SK-N-MC (cell line): ENCODE measurements around the gene RGS9.

ENCODE experiments used
- DNase-seq: peaks from one replicate; pipeline ENCODE4 v3.0.0-alpha.2; 2011; ENCODE audit warnings: low read depth, low spot score
- H3K27ac ChIP-seq: fragments of 200-600 bp; sonication (generic); 2 replicates; pipeline ENCODE4 v1.5.1; 2016; ENCODE audit warnings: mixed run types
- H3K36me3 ChIP-seq: fragments of 200-600 bp; sonication (generic); 2 replicates; pipeline ENCODE4 v1.6.1; 2017; ENCODE audit warnings: antibody characterized with exemption, low read length, mixed read lengths; ENCODE audit not compliant: insufficient read depth
- H3K4me3 ChIP-seq: fragments of 200-600 bp; sonication (generic); 2 replicates; pipeline ENCODE4 v1.5.1; 2016
- H3K9ac ChIP-seq: fragments of 200-600 bp; sonication (generic); 2 replicates; pipeline ENCODE4 v1.8.0; 2017; ENCODE audit warnings: mixed run types, mixed read lengths; ENCODE audit not compliant: insufficient read length
- H3K9me3 ChIP-seq: fragments of 200-600 bp; sonication (generic); 2 replicates; pipeline ENCODE4 v1.6.1; 2017; ENCODE audit warnings: low read depth, mild to moderate bottlenecking, antibody characterized with exemption, low read length, moderate library complexity, mixed read lengths
- EZH2 ChIP-seq: fragments of 200-600 bp; sonication (generic); IDR thresholded peaks from one replicate; pipeline ENCODE4 v1.6.1; 2017; ENCODE audit warnings: antibody characterized with exemption
- FOXP2 ChIP-seq: optimal IDR thresholded peaks from 2 replicates; pipeline ENCODE3; 2011; ENCODE audit warnings: mild to moderate bottlenecking, moderate library complexity; ENCODE audit not compliant: insufficient read depth; ENCODE audit errors: extremely low read length, control extremely low read depth
- POLR2AphosphoS5 ChIP-seq: IDR thresholded peaks from 2 replicates; pipeline ENCODE4 v1.6.1; 2012; ENCODE audit warnings: mild to moderate bottlenecking, low read depth, low read length, borderline replicate concordance

RGS9 gene

GRCh38 chr17:65193305-65193704 is 56.1 kb downstream of the RGS9 start:
- DNase-seq: no peak

DNA sequence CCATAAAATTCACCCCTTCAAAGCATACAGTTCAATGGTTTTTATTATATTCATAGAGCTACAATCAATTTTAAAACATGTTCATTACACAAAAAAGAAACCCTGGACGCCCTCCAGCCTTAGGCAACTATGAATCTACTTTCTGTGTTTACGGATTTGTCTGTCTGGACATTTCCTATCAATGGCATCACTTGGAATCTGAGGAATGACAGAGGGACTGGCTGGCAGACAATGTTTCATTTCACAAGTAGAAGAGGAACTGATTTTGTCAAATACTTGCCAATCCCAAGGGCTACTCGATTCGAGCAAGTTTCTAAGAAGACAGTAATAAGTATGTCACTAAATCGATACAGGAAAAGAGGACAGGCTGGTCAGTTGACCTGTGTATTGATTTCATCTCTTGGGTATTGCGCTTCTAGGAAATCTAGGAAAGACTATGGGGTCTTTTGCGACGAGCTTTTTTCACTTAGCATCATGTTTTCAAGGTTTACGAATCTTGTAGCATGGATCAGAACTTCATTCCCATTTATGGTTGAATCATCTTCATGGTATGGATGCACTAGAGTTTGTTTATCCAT is 56.6 kb downstream of the RGS9 start:
- Histone ChIP-seq H3K9me3 (no peaks in the 10 kb centered on the region), H3K27ac (no peak overlapping the region), H3K4me3 (no peak overlapping the region), H3K36me3 (no peaks in the 10 kb centered on the region), H3K9ac (no peak overlapping the region)
- no peak for DNase-seq
- TF ChIP-seq POLR2AphosphoS5 (no peak), EZH2 (no peak), FOXP2 (no peak)

More at GRCh38 chr17:65193305-65193704, 56.1 kb downstream of the RGS9 start:
- Histone ChIP-seq H3K9me3 (no peaks in the 10 kb centered on the region), H3K9ac (no peak overlapping the region), H3K4me3 (no peak overlapping the region), H3K27ac (no peak overlapping the region), H3K36me3 (no peaks in the 10 kb centered on the region)
- TF ChIP-seq POLR2AphosphoS5: no peak
- TF ChIP-seq EZH2: no peak
- TF ChIP-seq FOXP2: no peak

DNA sequence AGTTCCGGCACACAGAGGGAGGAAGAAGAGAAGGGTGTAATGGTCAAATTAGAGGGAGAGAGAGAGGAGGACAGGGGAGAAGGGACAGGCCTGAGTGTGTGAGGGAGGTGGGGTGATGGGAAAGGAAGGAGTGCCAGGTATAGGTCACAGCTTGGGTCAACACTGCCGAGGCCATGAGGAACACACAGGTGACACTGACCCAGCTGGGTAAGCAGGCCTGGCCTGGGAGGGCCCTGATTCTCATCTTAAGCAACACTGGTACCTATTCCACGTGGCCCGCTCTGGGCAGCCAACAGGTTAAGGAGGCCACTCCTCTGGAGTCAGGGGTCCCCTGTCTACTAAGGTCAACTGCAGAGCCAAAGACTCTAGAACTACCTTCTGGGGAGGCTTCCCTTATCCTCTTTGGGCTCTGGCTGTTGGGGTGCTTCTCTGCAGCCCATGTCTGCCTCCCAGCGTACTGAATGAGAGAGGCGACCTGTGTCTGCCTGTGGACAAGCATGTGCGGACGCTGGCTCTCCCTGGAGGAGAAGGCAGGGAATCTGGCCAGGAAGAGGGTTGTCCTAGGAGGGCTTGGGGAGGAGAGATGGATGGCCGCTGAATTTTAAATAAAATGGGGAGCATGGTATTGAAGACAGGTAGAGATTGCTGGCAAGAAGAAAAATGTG is 57.6 kb downstream of the RGS9 start:
- Histone ChIP-seq H3K36me3 (no peaks in the 10 kb centered on the region), H3K9ac (no peak overlapping the region), H3K27ac (no peak overlapping the region), H3K9me3 (no peaks in the 10 kb centered on the region), H3K4me3 (no peak overlapping the region)
- DNase-seq: no peak
- TF ChIP-seq POLR2AphosphoS5 (no peak), EZH2 (no peak), FOXP2 (no peak)

- H3K36me3 ChIP-seq: no peaks in the 10 kb centered on the region
- no peak overlapping the region for H3K27ac ChIP-seq
- TF ChIP-seq FOXP2 (no peak), EZH2 (no peak), POLR2AphosphoS5 (no peak)
- no peak overlapping the region for H3K9ac ChIP-seq
- DNase-seq: no peak
- H3K9me3 ChIP-seq: no peaks in the 10 kb centered on the region
- no peak overlapping the region for H3K4me3 ChIP-seq
Observed at GRCh38 chr17:65195716-65196115, 58.5 kb downstream of the RGS9 start.

- Histone ChIP-seq H3K27ac (no peak overlapping the region), H3K4me3 (no peak overlapping the region), H3K36me3 (no peaks in the 10 kb centered on the region), H3K9ac (no peak overlapping the region), H3K9me3 (no peaks in the 10 kb centered on the region)
- TF ChIP-seq EZH2: no peak
- TF ChIP-seq POLR2AphosphoS5: no peak
- no peak for TF ChIP-seq FOXP2
- DNase-seq: no peak
Observed at GRCh38 chr17:65196617-65197016, 59.4 kb downstream of the RGS9 start.

DNA sequence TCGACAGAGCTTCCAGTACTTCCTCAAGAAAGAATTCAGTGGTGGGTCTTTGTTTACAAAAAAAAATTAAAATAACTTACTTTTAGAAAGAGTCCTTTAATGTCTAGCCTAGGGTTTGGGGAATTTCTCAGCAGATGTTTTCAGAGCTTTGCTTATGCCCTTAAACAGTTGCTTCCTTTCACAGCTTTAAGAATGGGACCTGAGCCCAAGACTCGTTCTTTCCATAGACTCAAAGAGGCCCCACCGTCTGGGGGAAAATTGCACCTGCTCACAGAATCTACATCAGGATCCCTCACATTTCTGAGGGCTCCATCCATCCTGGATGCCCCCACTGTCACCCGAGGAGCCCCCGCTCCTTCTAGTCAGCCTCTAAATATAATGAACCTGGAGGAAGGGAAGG is 60.0 kb downstream of the RGS9 start:
- H3K27ac ChIP-seq: no peak overlapping the region
- H3K36me3 ChIP-seq: no peaks in the 10 kb centered on the region
- no peaks in the 10 kb centered on the region for H3K9me3 ChIP-seq
- H3K4me3 ChIP-seq: no peak overlapping the region
- no peak overlapping the region for H3K9ac ChIP-seq
- TF ChIP-seq FOXP2 (no peak), POLR2AphosphoS5 (no peak), EZH2 (no peak)
- DNase-seq: no peak

GRCh38 chr17:65198653-65199382 is 61.6 kb downstream of the RGS9 start:
- Histone ChIP-seq H3K36me3 (no peaks in the 10 kb centered on the region), H3K4me3 (no peak overlapping the region), H3K27ac (no peak overlapping the region), H3K9ac (no peak overlapping the region), H3K9me3 (no peaks in the 10 kb centered on the region)
- DNase-seq: peak; percentile 16
- TF ChIP-seq POLR2AphosphoS5: no peak
- no peak for TF ChIP-seq EZH2
- no peak for TF ChIP-seq FOXP2

GRCh38 chr17:65201331-65201730 is 64.2 kb downstream of the RGS9 start:
- no peak overlapping the region for H3K9ac ChIP-seq
- H3K9me3 ChIP-seq: no peaks in the 10 kb centered on the region
- DNase-seq: no peak
- no peaks in the 10 kb centered on the region for H3K36me3 ChIP-seq
- TF ChIP-seq FOXP2: no peak
- no peak for TF ChIP-seq POLR2AphosphoS5
- no peak for TF ChIP-seq EZH2
- H3K4me3 ChIP-seq: no peak overlapping the region
- no peak overlapping the region for H3K27ac ChIP-seq
